Measurements from ENCODE around the gene ZNF827. TPM values are rescaled to one million over a fixed set of nuclear protein-coding genes. Genes with fewer than 3 reads are reported as not detected.
A peak's percentile ranks its signal among the peaks of the same experiment; 100 is the strongest.

ZNF827 gene
- total RNA-seq, 2 donors from 2014 or later, result 11.8 to 40.5 TPM

GRCh38 chr4:145830699-145831098, 107.9 kb downstream of the ZNF827 start:
- no peak overlapping the region for H3K4me3 Mint-ChIP-seq
- H3K27ac Mint-ChIP-seq, result peak overlapping the region in 1 of 2 donors; percentile 63
- no peaks in the 10 kb centered on the region for H3K36me3 Mint-ChIP-seq
- H3K9me3 Mint-ChIP-seq, result no peaks in the 10 kb centered on the region
- DNase-seq (ENCODE audit: low spot score) (no peak), ATAC-seq (no peak)
- H3K4me1 Mint-ChIP-seq (ENCODE audit: low read depth in 2 of 2), result peaks cover 7 to 47% of the 10 kb centered on the region in 2 donors
- H3K27me3 Mint-ChIP-seq, result no peaks in the 10 kb centered on the region

- ATAC-seq (peak in 1 of 2 donors; percentile 25), DNase-seq (ENCODE audit: low spot score) (no peak)
- Mint-ChIP-seq H3K27ac (peak overlapping the region; percentile 39 to 69), H3K4me1 (ENCODE audit: low read depth in 2 of 2) (peaks cover 8 to 47% of the 10 kb centered on the region in 2 donors), H3K4me3 (peak overlapping the region; percentile 45), H3K9me3 (no peaks in the 10 kb centered on the region), H3K36me3 (no peaks in the 10 kb centered on the region), H3K27me3 (no peaks in the 10 kb centered on the region)
Measured at GRCh38 chr4:145829629-145830395, 108.8 kb downstream of the ZNF827 start.

- H3K36me3 Mint-ChIP-seq, result no peaks in the 10 kb centered on the region
Measured at GRCh38 chr4:145828802-145829485, 109.7 kb downstream of the ZNF827 start.

GRCh38 chr4:145827885-145828284, 110.7 kb downstream of the ZNF827 start:
- H3K27me3 Mint-ChIP-seq, result no peaks in the 10 kb centered on the region

More at GRCh38 chr4:145828802-145829485, 109.7 kb downstream of the ZNF827 start:
- ATAC-seq (peak; percentile 79 to 81), DNase-seq (ENCODE audit: low spot score) (no peak)
- H3K4me3 Mint-ChIP-seq, result peak overlapping the region; percentile 64
- no peaks in the 10 kb centered on the region for H3K9me3 Mint-ChIP-seq
- H3K27ac Mint-ChIP-seq, result peak overlapping the region; percentile 40 to 69
- peaks cover 9 to 47% of the 10 kb centered on the region in 2 donors for H3K4me1 Mint-ChIP-seq (ENCODE audit: low read depth in 2 of 2)
- no peaks in the 10 kb centered on the region for H3K27me3 Mint-ChIP-seq

GRCh38 chr4:145825255-145825654, 113.4 kb downstream of the ZNF827 start:
- Mint-ChIP-seq H3K4me3 (no peak overlapping the region), H3K4me1 (ENCODE audit: low read depth in 2 of 2) (peaks cover 9 to 21% of the 10 kb centered on the region in 2 donors), H3K27me3 (no peaks in the 10 kb centered on the region), H3K27ac (no peak overlapping the region), H3K36me3 (no peaks in the 10 kb centered on the region), H3K9me3 (no peaks in the 10 kb centered on the region)
- ATAC-seq (no peak), DNase-seq (ENCODE audit: low spot score) (no peak)

More at GRCh38 chr4:145827885-145828284, 110.7 kb downstream of the ZNF827 start:
- no peaks in the 10 kb centered on the region for H3K9me3 Mint-ChIP-seq
- ATAC-seq (no peak), DNase-seq (ENCODE audit: low spot score) (no peak)
- H3K4me1 Mint-ChIP-seq (ENCODE audit: low read depth in 2 of 2), result peaks cover 9 to 39% of the 10 kb centered on the region in 2 donors
- H3K27ac Mint-ChIP-seq, result peak overlapping the region in 1 of 2 donors; percentile 40
- no peak overlapping the region for H3K4me3 Mint-ChIP-seq
- H3K36me3 Mint-ChIP-seq, result no peaks in the 10 kb centered on the region

- Mint-ChIP-seq H3K36me3 (peaks cover 6% of the 10 kb centered on the region), H3K4me1 (ENCODE audit: low read depth in 2 of 2) (peaks cover 9 to 14% of the 10 kb centered on the region in 2 donors), H3K4me3 (no peak overlapping the region), H3K27me3 (no peaks in the 10 kb centered on the region), H3K9me3 (no peaks in the 10 kb centered on the region), H3K27ac (no peak overlapping the region)
- ATAC-seq, result no peak
- DNase-seq (ENCODE audit: low spot score), result no peak
Measured at GRCh38 chr4:145824463-145824862, 114.2 kb downstream of the ZNF827 start.

- Mint-ChIP-seq H3K4me1 (ENCODE audit: low read depth in 2 of 2) (peaks cover 5 to 9% of the 10 kb centered on the region in 2 donors), H3K27ac (no peak overlapping the region), H3K9me3 (no peaks in the 10 kb centered on the region), H3K36me3 (peaks cover 6% of the 10 kb centered on the region), H3K27me3 (no peaks in the 10 kb centered on the region), H3K4me3 (no peak overlapping the region)
- DNase-seq (ENCODE audit: low spot score) (no peak), ATAC-seq (no peak)
Measured at GRCh38 chr4:145823743-145824142, 114.9 kb downstream of the ZNF827 start.

- Mint-ChIP-seq H3K9me3 (no peaks in the 10 kb centered on the region), H3K4me3 (no peak overlapping the region), H3K36me3 (peaks cover 6% of the 10 kb centered on the region), H3K27ac (no peak overlapping the region), H3K4me1 (ENCODE audit: low read depth in 2 of 2) (peaks cover 0 to 2% of the 10 kb centered on the region in 2 donors), H3K27me3 (no peaks in the 10 kb centered on the region)
- DNase-seq (ENCODE audit: low spot score) (no peak), ATAC-seq (no peak)
Measured at GRCh38 chr4:145822581-145822980, 116.0 kb downstream of the ZNF827 start.

- H3K27me3 Mint-ChIP-seq, result no peaks in the 10 kb centered on the region
- H3K4me3 Mint-ChIP-seq, result no peak overlapping the region
- DNase-seq (ENCODE audit: low spot score) (no peak), ATAC-seq (no peak)
- H3K36me3 Mint-ChIP-seq, result peaks cover 6% of the 10 kb centered on the region
- H3K9me3 Mint-ChIP-seq, result no peaks in the 10 kb centered on the region
- H3K4me1 Mint-ChIP-seq (ENCODE audit: low read depth in 2 of 2), result peaks cover 0 to 2% of the 10 kb centered on the region in 2 donors
- H3K27ac Mint-ChIP-seq, result no peak overlapping the region
Measured at GRCh38 chr4:145822181-145822580, 116.4 kb downstream of the ZNF827 start.

- H3K36me3 Mint-ChIP-seq, result peaks cover 6% of the 10 kb centered on the region
Measured at GRCh38 chr4:145821766-145822165, 116.9 kb downstream of the ZNF827 start.

GRCh38 chr4:145820407-145820806, 118.2 kb downstream of the ZNF827 start:
- H3K4me1 Mint-ChIP-seq (ENCODE audit: low read depth in 2 of 2), result peaks cover 0 to 2% of the 10 kb centered on the region in 2 donors
- peaks cover 6% of the 10 kb centered on the region for H3K36me3 Mint-ChIP-seq
- no peak overlapping the region for H3K4me3 Mint-ChIP-seq
- ATAC-seq (no peak), DNase-seq (ENCODE audit: low spot score) (no peak)
- no peaks in the 10 kb centered on the region for H3K9me3 Mint-ChIP-seq
- H3K27me3 Mint-ChIP-seq, result no peaks in the 10 kb centered on the region
- H3K27ac Mint-ChIP-seq, result no peak overlapping the region

More at GRCh38 chr4:145821766-145822165, 116.9 kb downstream of the ZNF827 start:
- H3K27me3 Mint-ChIP-seq, result no peaks in the 10 kb centered on the region
- H3K27ac Mint-ChIP-seq, result no peak overlapping the region
- H3K9me3 Mint-ChIP-seq, result no peaks in the 10 kb centered on the region
- H3K4me3 Mint-ChIP-seq, result no peak overlapping the region
- H3K4me1 Mint-ChIP-seq (ENCODE audit: low read depth in 2 of 2), result peaks cover 0 to 2% of the 10 kb centered on the region in 2 donors
- ATAC-seq (no peak), DNase-seq (ENCODE audit: low spot score) (no peak)

- ATAC-seq (no peak), DNase-seq (ENCODE audit: low spot score) (no peak)
- no peak overlapping the region for H3K4me3 Mint-ChIP-seq
- H3K36me3 Mint-ChIP-seq, result peaks cover 10% of the 10 kb centered on the region
- H3K9me3 Mint-ChIP-seq, result no peaks in the 10 kb centered on the region
- H3K27me3 Mint-ChIP-seq, result no peaks in the 10 kb centered on the region
- peaks cover 0 to 1% of the 10 kb centered on the region in 2 donors for H3K4me1 Mint-ChIP-seq (ENCODE audit: low read depth in 2 of 2)
- H3K27ac Mint-ChIP-seq, result no peak overlapping the region
Measured at GRCh38 chr4:145819853-145820181, 118.8 kb downstream of the ZNF827 start.

GRCh38 chr4:145819101-145819852, 119.3 kb downstream of the ZNF827 start:
- Mint-ChIP-seq H3K9me3 (no peaks in the 10 kb centered on the region), H3K4me1 (ENCODE audit: low read depth in 2 of 2) (no peaks in the 10 kb centered on the region), H3K36me3 (peaks cover 11% of the 10 kb centered on the region), H3K27ac (no peak overlapping the region), H3K4me3 (no peak overlapping the region), H3K27me3 (no peaks in the 10 kb centered on the region)
- ATAC-seq (no peak), DNase-seq (ENCODE audit: low spot score) (no peak)

GRCh38 chr4:145818011-145818410, 120.6 kb downstream of the ZNF827 start:
- Mint-ChIP-seq H3K27me3 (no peaks in the 10 kb centered on the region), H3K9me3 (no peaks in the 10 kb centered on the region), H3K27ac (no peak overlapping the region), H3K4me1 (ENCODE audit: low read depth in 2 of 2) (no peaks in the 10 kb centered on the region), H3K36me3 (peaks cover 18% of the 10 kb centered on the region), H3K4me3 (no peak overlapping the region)
- DNase-seq (ENCODE audit: low spot score), result no peak
- no peak for ATAC-seq
